ENCODE results near the gene MPZ.
"Not testable (repeated sequence)": the region's sequence is repeated elsewhere in the genome, so short reads cannot be mapped to it uniquely, and the experiment has no call there.

Gene MPZ

GRCh38 chr1:161309868-161310267, at the start of gene MPZ:
TSS of gene MPZ (minus strand) at chr1:161309968. CDS start at chr1:161309905, 63 bp downstream.
- no peak for DNase-seq (ENCODE audit: low spot score)

GRCh38 chr1:161359291-161359690, 49.5 kb upstream of the MPZ start:
- DNase-seq (ENCODE audit: low spot score) = no peak

GRCh38 chr1:161357073-161357472, 47.3 kb upstream of the MPZ start:
- no peak for DNase-seq (ENCODE audit: low spot score)

- no peak for DNase-seq (ENCODE audit: low spot score)
Observed at GRCh38 chr1:161351482-161351881, 41.7 kb upstream of the MPZ start.

- no peak for DNase-seq (ENCODE audit: low spot score)
Observed at GRCh38 chr1:161350671-161351070, 40.9 kb upstream of the MPZ start.

GRCh38 chr1:161342821-161343220, 33.1 kb upstream of the MPZ start:
- no peak for DNase-seq (ENCODE audit: low spot score)

GRCh38 chr1:161342177-161342576, 32.4 kb upstream of the MPZ start:
- DNase-seq (ENCODE audit: low spot score) = no peak

GRCh38 chr1:161335796-161336195, 26.0 kb upstream of the MPZ start:
- DNase-seq (ENCODE audit: low spot score) = no peak

- DNase-seq (ENCODE audit: low spot score) = no peak
Observed at GRCh38 chr1:161333166-161333565, 23.4 kb upstream of the MPZ start.

- DNase-seq (ENCODE audit: low spot score) = no peak
Observed at GRCh38 chr1:161330346-161330745, 20.6 kb upstream of the MPZ start.

GRCh38 chr1:161324020-161324419, 14.3 kb upstream of the MPZ start:
- no peak for DNase-seq (ENCODE audit: low spot score)

- DNase-seq (ENCODE audit: low spot score) = not testable (repeated sequence)
Observed at GRCh38 chr1:161315841-161316674, 6.3 kb upstream of the MPZ start.

GRCh38 chr1:161314201-161314981, 4.6 kb upstream of the MPZ start, which contains the start of gene SDHC:
TSS of gene SDHC (plus strand) at chr1:161314381. CDS start at chr1:161314406, 25 bp downstream.
- DNase-seq (ENCODE audit: low spot score) = peak; percentile 95

- DNase-seq (ENCODE audit: low spot score) = peak; percentile 69
Observed at GRCh38 chr1:161313554-161314200, 3.9 kb upstream of the MPZ start.

- no peak for DNase-seq (ENCODE audit: low spot score)
Observed at GRCh38 chr1:161311595-161312181, 1.9 kb upstream of the MPZ start.

- DNase-seq (ENCODE audit: low spot score) = no peak
Observed at GRCh38 chr1:161307892-161308638, 1.7 kb downstream of the MPZ start.

- no peak for DNase-seq (ENCODE audit: low spot score)
Observed at GRCh38 chr1:161307230-161307768, 2.5 kb downstream of the MPZ start.

GRCh38 chr1:161305867-161306519, 3.8 kb downstream of the MPZ start:
- peak; percentile 85 for DNase-seq (ENCODE audit: low spot score)

- no peak for DNase-seq (ENCODE audit: low spot score)
Observed at GRCh38 chr1:161304927-161305866, 4.6 kb downstream of the MPZ start.
